IMR-90 (cell line): ENCODE results near the gene MYO1D. TPM values are rescaled to one million over a fixed set of nuclear protein-coding genes. Genes with fewer than 3 reads are reported as not detected.

Experiments
- ATAC-seq: fragments of 200-7000 bp; cut with Tn5 transposase; 2 replicates; pipeline ENCODE4 v1.9.1; 2020; ENCODE audit warnings: low read depth, mild to moderate bottlenecking, moderate library complexity
- BruUV-seq: library from RNA; stranded (reverse); fragments of 400-500 nt; replicated peaks from 2 replicates; lab custom pipeline; 2021; lab: Mats Ljungman, UMichigan
- CTCF ChIA-PET: fragments of 300-600 bp; formaldehyde crosslinking; extraction: SDS; loops from one replicate; lab custom pipeline; 2021; ENCODE audit warnings: antibody characterized with exemption; lab: Yijun Ruan, JAX
- POLR2A ChIA-PET: fragments of 300-600 bp; sonication (Branson Sonifier 250); formaldehyde crosslinking; loops from one replicate; lab custom pipeline; 2022; ENCODE audit warnings: antibody characterized with exemption; ENCODE audit not compliant: unreplicated experiment; lab: Charles Lee
- DNase-seq: peaks from one replicate; pipeline ENCODE4 v3.0.0; 2013
- H2AFZ ChIP-seq: replicated peaks from 2 replicates; pipeline ENCODE3; 2013; ENCODE audit warnings: low read length, mild to moderate bottlenecking; ENCODE audit not compliant: poor library complexity
- H2AK5ac ChIP-seq: 2 replicates; pipeline ENCODE4 v1.6.1; 2013; ENCODE audit warnings: low read depth, low read length, inconsistent platforms
- H2AK9ac ChIP-seq: replicated peaks from 2 replicates; pipeline ENCODE3; 2013; ENCODE audit warnings: mild to moderate bottlenecking, low read depth, low read length, moderate library complexity; ENCODE audit not compliant: poor library complexity
- H2BK120ac ChIP-seq: 2 replicates; pipeline ENCODE4 v1.6.1; 2013; ENCODE audit warnings: low read depth, low read length, inconsistent platforms
- H2BK15ac ChIP-seq: 3 replicates; pipeline ENCODE4 v1.6.1; 2013; ENCODE audit warnings: low read depth, low read length, inconsistent platforms
- H2BK20ac ChIP-seq: 2 replicates; pipeline ENCODE4 v1.6.1; 2013; ENCODE audit warnings: low read depth, mild to moderate bottlenecking, inconsistent platforms, low read length, moderate library complexity
- H2BK5ac ChIP-seq: 2 replicates; pipeline ENCODE4 v1.6.1; 2013; ENCODE audit warnings: mild to moderate bottlenecking, low read depth, low read length, inconsistent platforms; ENCODE audit not compliant: poor library complexity, severe bottlenecking
- H3K14ac ChIP-seq: replicated peaks from 2 replicates; pipeline ENCODE4 v1.6.1; 2013; ENCODE audit warnings: low read depth, low read length, inconsistent platforms
- H3K18ac ChIP-seq: 2 replicates; pipeline ENCODE4 v1.6.1; 2013; ENCODE audit warnings: low read depth, low read length, control low read depth
- H3K23ac ChIP-seq: 2 replicates; pipeline ENCODE4 v1.6.1; 2013; ENCODE audit warnings: low read depth, low read length, inconsistent platforms
- H3K27ac ChIP-seq: 2 replicates; pipeline ENCODE4 v1.5.1; 2013; ENCODE audit warnings: mild to moderate bottlenecking, control low read depth, low read length; ENCODE audit not compliant: insufficient read depth
- H3K27me3 ChIP-seq: 2 replicates; pipeline ENCODE4 v1.6.1; 2013; ENCODE audit warnings: low read length; ENCODE audit not compliant: control insufficient read depth, insufficient read depth
- H3K36me3 ChIP-seq: 2 replicates; pipeline ENCODE4 v1.6.1; 2013; ENCODE audit warnings: low read length, mixed read lengths; ENCODE audit not compliant: control insufficient read depth, insufficient read depth
- H3K4ac ChIP-seq: 2 replicates; pipeline ENCODE4 v1.6.1; 2013; ENCODE audit warnings: low read depth, low read length, inconsistent platforms
- H3K4me1 ChIP-seq: 2 replicates; pipeline ENCODE4 v1.6.1; 2013; ENCODE audit warnings: low read length, mixed read lengths; ENCODE audit not compliant: control insufficient read depth, insufficient read depth
- H3K4me2 ChIP-seq: 2 replicates; pipeline ENCODE4 v1.6.1; 2013; ENCODE audit warnings: low read depth, mild to moderate bottlenecking, control low read depth, low read length, moderate library complexity
- H3K4me3 ChIP-seq: 2 replicates; pipeline ENCODE4 v1.5.1; 2013; ENCODE audit warnings: low read depth, mild to moderate bottlenecking, control low read depth, low read length, moderate library complexity; ENCODE audit not compliant: insufficient read depth
- H3K56ac ChIP-seq: 2 replicates; pipeline ENCODE4 v1.6.1; 2013; ENCODE audit warnings: low read length, inconsistent platforms; ENCODE audit not compliant: insufficient read depth; ENCODE audit errors: extremely low read depth
- H3K79me1 ChIP-seq, 2 experiments: 2 replicates each; pipeline ENCODE4 v1.6.1; 2013; ENCODE audit warnings: low read length in 2 of 2, inconsistent platforms in 1 of 2, low read depth in 1 of 2
- H3K9ac ChIP-seq: 2 replicates; pipeline ENCODE4 v1.6.1; 2013; ENCODE audit warnings: low read depth, low read length, control low read depth
- H3K9me1 ChIP-seq: 2 replicates; pipeline ENCODE4 v1.6.1; 2013; ENCODE audit warnings: low read length, inconsistent platforms; ENCODE audit not compliant: insufficient read depth
- H3K9me3 ChIP-seq: 2 replicates; pipeline ENCODE4 v1.6.1; 2013; ENCODE audit warnings: low read length; ENCODE audit not compliant: control insufficient read depth, insufficient read depth
- H4K20me1 ChIP-seq: 2 replicates; pipeline ENCODE4 v1.6.1; 2013; ENCODE audit warnings: low read length, inconsistent platforms; ENCODE audit not compliant: insufficient read depth
- H4K5ac ChIP-seq: 2 replicates; pipeline ENCODE4 v1.6.1; 2013; ENCODE audit warnings: mild to moderate bottlenecking, low read depth, low read length, control low read depth
- H4K8ac ChIP-seq, 2 experiments: 2 replicates each; pipeline ENCODE4 v1.6.1; 2013; ENCODE audit warnings: low read depth in 2 of 2, low read length in 2 of 2, control low read depth in 1 of 2, inconsistent platforms in 1 of 2
- H4K91ac ChIP-seq: 2 replicates; pipeline ENCODE4 v1.6.1; 2013; ENCODE audit warnings: low read depth, low read length, inconsistent platforms; ENCODE audit not compliant: insufficient read depth
- BHLHE40 ChIP-seq: fragments of 150-350 bp; IDR thresholded peaks from 2 replicates; pipeline ENCODE4 v1.6.1; 2016; ENCODE audit warnings: mild to moderate bottlenecking, low read depth, low read length
- CEBPB ChIP-seq: IDR thresholded peaks from 2 replicates; pipeline ENCODE4 v1.6.1; 2012; ENCODE audit warnings: low read depth, low read length, improper control_type of control experiment
- CHD1 ChIP-seq: IDR thresholded peaks from 2 replicates; pipeline ENCODE4 v1.6.1; 2012; ENCODE audit warnings: low read depth, low read length, improper control_type of control experiment
- FOS ChIP-seq: fragments of 150-350 bp; IDR thresholded peaks from 2 replicates; pipeline ENCODE4 v1.6.1; 2016; ENCODE audit warnings: low read depth, low read length
- MAFK ChIP-seq: IDR thresholded peaks from 2 replicates; pipeline ENCODE4 v1.6.1; 2012; ENCODE audit warnings: low read depth, low read length, improper control_type of control experiment
- MAZ ChIP-seq: IDR thresholded peaks from 2 replicates; pipeline ENCODE4 v1.6.1; 2012; ENCODE audit warnings: low read depth, mild to moderate bottlenecking, low read length, improper control_type of control experiment, moderate library complexity, borderline replicate concordance
- MXI1 ChIP-seq: IDR thresholded peaks from 2 replicates; pipeline ENCODE4 v1.6.1; 2012; ENCODE audit warnings: low read depth, mild to moderate bottlenecking, low read length, moderate library complexity, borderline replicate concordance
- NFE2L2 ChIP-seq: fragments of 150-350 bp; IDR thresholded peaks from 2 replicates; pipeline ENCODE4 v1.6.1; 2016; ENCODE audit warnings: low read depth, mild to moderate bottlenecking, low read length
- POLR2A ChIP-seq: IDR thresholded peaks from 2 replicates; pipeline ENCODE4 v1.6.1; 2012; ENCODE audit warnings: mild to moderate bottlenecking, low read depth, low read length
- RAD21 ChIP-seq: IDR thresholded peaks from 2 replicates; pipeline ENCODE4 v1.6.1; 2012; ENCODE audit warnings: low read length, improper control_type of control experiment
- RCOR1 ChIP-seq: IDR thresholded peaks from 2 replicates; pipeline ENCODE4 v1.6.1; 2012; ENCODE audit warnings: mild to moderate bottlenecking, low read length, improper control_type of control experiment; ENCODE audit not compliant: insufficient replicate concordance
- RFX5 ChIP-seq: IDR thresholded peaks from 2 replicates; pipeline ENCODE4 v1.8.0; 2012; ENCODE audit warnings: low read depth, mild to moderate bottlenecking, low read length, moderate library complexity
- SMC3 ChIP-seq: fragments of 150-350 bp; IDR thresholded peaks from 2 replicates; pipeline ENCODE4 v1.6.1; 2016; ENCODE audit warnings: low read depth, mild to moderate bottlenecking, antibody characterized with exemption, low read length, moderate library complexity
- WGBS, 2 experiments: methylation state at CpG; one replicate each; pipeline versions ENCODE4 v1.1.5 to v1.1.7; 2013; ENCODE audit warnings: missing lambda C conversion rate in 2 of 2; ENCODE audit not compliant: insufficient read length in 1 of 2; ENCODE audit errors: extremely low coverage in 2 of 2; 5-methylcytosine and 5-hydroxymethylcytosine counted together
- dilution Hi-C: fragments of 300-500 bp; cut with HindIII; formaldehyde crosslinking; loops from one replicate; pipeline ENCODE4 v1.14.3; 2018; ENCODE audit warnings: low sequenced_read_pairs; ENCODE audit not compliant: unreplicated experiment
- in situ Hi-C: fragments of 300-500 bp; cut with MboI; formaldehyde crosslinking; loops from 3 replicates; pipeline ENCODE4 v1.14.3; 2019; ENCODE audit warnings: low sequenced_read_pairs, inconsistent platforms, mixed read lengths
- intact Hi-C: fragments of 100-400 bp; cut with micrococcal nuclease; formaldehyde crosslinking; loops from 2 replicates; pipeline ENCODE4 v1.10.0; 2022
- polyA plus RNA-seq, 3 experiments: library from polyadenylated mRNA; depleted of rRNA; stranded (reverse); fragments of >200 nt; gene quantifications; 2 replicates each; pipeline ENCODE4 v1.2.3, GENCODE V29; 2012; ENCODE audit warnings: low replicate concordance in 1 of 3
- total RNA-seq: library from RNA; depleted of rRNA; stranded (reverse); fragments of >200 nt; gene quantifications from 2 replicates; pipeline ENCODE4 v1.2.3, GENCODE V29; 2012
- TF ChIP-seq, protein P1 (sequence below): fragments of 150-350 bp; IDR thresholded peaks from 2 replicates; pipeline ENCODE4 v1.6.1; 2017; ENCODE audit warnings: mild to moderate bottlenecking, antibody characterized with exemption, low read length, low read depth
- TF ChIP-seq, protein P2 (sequence below): fragments of 150-350 bp; IDR thresholded peaks from 2 replicates; pipeline ENCODE4 v1.6.1; 2016; ENCODE audit warnings: low read depth, mild to moderate bottlenecking, low read length, moderate library complexity, borderline replicate concordance
- TF ChIP-seq, protein P3 (sequence below): conservative IDR thresholded peaks from 2 replicates; pipeline ENCODE4 v1.5.1; 2012; ENCODE audit warnings: mild to moderate bottlenecking, low read depth, low read length, improper control_type of control experiment

The MYO1D gene
- total and polyA plus RNA-seq, 2 of the 4 experiments (the other 2 are of a cell fraction) = 0.63 to 0.90 TPM

DNA sequence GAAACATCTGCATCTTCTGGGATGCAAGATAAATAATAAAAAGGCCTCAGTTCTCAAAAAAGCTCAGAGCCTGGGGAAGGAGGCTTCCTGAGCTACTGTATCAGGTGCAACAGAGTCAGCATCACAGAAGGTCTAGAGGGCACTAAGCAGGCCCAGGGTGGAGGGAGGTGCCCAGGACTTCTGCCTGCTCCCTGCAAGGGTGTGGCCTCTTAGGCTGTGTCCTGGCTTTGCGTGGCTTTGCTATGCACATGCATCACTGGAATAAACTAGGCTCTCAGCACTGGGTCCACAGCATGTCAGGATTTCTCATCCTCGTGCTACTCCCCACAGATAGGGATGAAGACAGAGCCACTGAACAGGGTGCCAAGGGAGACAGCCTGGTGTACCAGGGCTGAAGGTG, 364.6 kb downstream of the MYO1D start:
- Histone ChIP-seq H2BK120ac (no peak overlapping the region), H4K20me1 (no peaks in the 10 kb centered on the region), H4K5ac (no peak overlapping the region), H2AK9ac (no peak overlapping the region), H3K36me3 (no peaks in the 10 kb centered on the region), H3K56ac (no peak overlapping the region), H2BK5ac (no peak overlapping the region), H2AFZ (no peak overlapping the region), H2BK15ac (no peak overlapping the region), H3K14ac (no peak overlapping the region), H3K27me3 (peaks cover 19% of the 10 kb centered on the region), H3K79me1 (no peaks in the 10 kb centered on the region), H4K8ac (no peak overlapping the region), H2AK5ac (no peak overlapping the region), H3K4me1 (no peaks in the 10 kb centered on the region), H3K27ac (no peak overlapping the region), H3K4ac (no peak overlapping the region), H3K4me2 (no peak overlapping the region), H3K23ac (no peak overlapping the region), H3K9me3 (no peaks in the 10 kb centered on the region), H2BK20ac (no peak overlapping the region), H3K9ac (no peak overlapping the region), H4K91ac (no peak overlapping the region), H3K4me3 (no peak overlapping the region), H3K9me1 (no peaks in the 10 kb centered on the region; the same call in 1 of the 2 replicates), H3K18ac (no peak overlapping the region)
- DNase-seq = no peak
- dilution Hi-C loops (no loop called here), in situ Hi-C loops (no loop called here), intact Hi-C loops (no loop called here)
- ATAC-seq = no peak
- WGBS, 2 experiments = 60% methylated on average over 1 of the region's 2 CpGs; no CpG with 5 or more reads in 1 of the 2 experiments
- ChIA-PET POLR2A (no interaction called here), CTCF (interaction anchor here (0.6 kb wide), 1 partner anchor 36 kb away, joined by 5 read pairs; no protein-coding TSS in a partner anchor)
- no TSS peak for BruUV-seq
- TF ChIP-seq MXI1 (no peak), NFE2L2 (no peak), SMC3 (no peak), CHD1 (no peak), MAZ (no peak), CEBPB (no peak), RCOR1 (no peak), BHLHE40 (no peak), RAD21 (no peak), RFX5 (no peak), FOS (no peak), POLR2A (no peak), MAFK (no peak)
- TF ChIP-seq, protein P1, sequence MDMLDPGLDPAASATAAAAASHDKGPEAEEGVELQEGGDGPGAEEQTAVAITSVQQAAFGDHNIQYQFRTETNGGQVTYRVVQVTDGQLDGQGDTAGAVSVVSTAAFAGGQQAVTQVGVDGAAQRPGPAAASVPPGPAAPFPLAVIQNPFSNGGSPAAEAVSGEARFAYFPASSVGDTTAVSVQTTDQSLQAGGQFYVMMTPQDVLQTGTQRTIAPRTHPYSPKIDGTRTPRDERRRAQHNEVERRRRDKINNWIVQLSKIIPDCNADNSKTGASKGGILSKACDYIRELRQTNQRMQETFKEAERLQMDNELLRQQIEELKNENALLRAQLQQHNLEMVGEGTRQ = no peak
- TF ChIP-seq, protein P2, sequence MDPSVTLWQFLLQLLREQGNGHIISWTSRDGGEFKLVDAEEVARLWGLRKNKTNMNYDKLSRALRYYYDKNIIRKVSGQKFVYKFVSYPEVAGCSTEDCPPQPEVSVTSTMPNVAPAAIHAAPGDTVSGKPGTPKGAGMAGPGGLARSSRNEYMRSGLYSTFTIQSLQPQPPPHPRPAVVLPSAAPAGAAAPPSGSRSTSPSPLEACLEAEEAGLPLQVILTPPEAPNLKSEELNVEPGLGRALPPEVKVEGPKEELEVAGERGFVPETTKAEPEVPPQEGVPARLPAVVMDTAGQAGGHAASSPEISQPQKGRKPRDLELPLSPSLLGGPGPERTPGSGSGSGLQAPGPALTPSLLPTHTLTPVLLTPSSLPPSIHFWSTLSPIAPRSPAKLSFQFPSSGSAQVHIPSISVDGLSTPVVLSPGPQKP = no peak
- TF ChIP-seq, protein P3, sequence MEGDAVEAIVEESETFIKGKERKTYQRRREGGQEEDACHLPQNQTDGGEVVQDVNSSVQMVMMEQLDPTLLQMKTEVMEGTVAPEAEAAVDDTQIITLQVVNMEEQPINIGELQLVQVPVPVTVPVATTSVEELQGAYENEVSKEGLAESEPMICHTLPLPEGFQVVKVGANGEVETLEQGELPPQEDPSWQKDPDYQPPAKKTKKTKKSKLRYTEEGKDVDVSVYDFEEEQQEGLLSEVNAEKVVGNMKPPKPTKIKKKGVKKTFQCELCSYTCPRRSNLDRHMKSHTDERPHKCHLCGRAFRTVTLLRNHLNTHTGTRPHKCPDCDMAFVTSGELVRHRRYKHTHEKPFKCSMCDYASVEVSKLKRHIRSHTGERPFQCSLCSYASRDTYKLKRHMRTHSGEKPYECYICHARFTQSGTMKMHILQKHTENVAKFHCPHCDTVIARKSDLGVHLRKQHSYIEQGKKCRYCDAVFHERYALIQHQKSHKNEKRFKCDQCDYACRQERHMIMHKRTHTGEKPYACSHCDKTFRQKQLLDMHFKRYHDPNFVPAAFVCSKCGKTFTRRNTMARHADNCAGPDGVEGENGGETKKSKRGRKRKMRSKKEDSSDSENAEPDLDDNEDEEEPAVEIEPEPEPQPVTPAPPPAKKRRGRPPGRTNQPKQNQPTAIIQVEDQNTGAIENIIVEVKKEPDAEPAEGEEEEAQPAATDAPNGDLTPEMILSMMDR = no peak
